ENCODE data around the gene PTPN14. TPM values are rescaled to one million over a fixed set of nuclear protein-coding genes. Genes with fewer than 3 reads are reported as not detected.

PTPN14 gene
- total RNA-seq, 1 experiment from 2014 or later: 37.5 TPM

DNA sequence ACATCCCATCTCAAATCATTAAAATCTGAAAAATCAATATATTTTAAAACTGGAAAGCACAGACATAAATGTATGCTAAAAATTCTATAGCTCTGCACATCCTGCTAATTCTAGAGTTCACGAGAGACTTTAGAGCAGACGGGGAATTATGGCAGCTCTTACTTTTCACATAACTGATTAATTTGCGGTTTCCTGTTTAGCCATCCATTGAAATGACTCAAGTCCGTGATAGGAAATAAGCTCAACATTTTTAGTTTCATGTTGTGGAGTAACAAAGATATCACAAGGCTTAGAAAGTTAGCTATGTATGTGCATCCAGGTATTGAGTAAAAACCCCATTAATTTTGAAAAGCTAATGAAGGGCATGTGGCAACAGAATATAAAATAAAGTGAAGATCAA, 147.2 kb downstream of the PTPN14 start:
- no peak overlapping the region for H3K4me3 ChIP-seq (replicated peaks in 1 of 2; ENCODE audit: low read depth in 1 of 2, low read length in 2 of 2)
- no TSS peak for BruUV-seq (replicated peaks)
- RAD21 ChIA-PET (ENCODE audit: low non-redundant PET in 1 of 2, low total read pairs in 2 of 2, uncharacterized antibody in 2 of 2, unreplicated experiment in 2 of 2): no interaction called here
- H4K20me1 ChIP-seq (ENCODE audit: insufficient read depth): no peaks in the 10 kb centered on the region
- peaks cover 24 to 34% of the 10 kb centered on the region in 2 experiments for H3K4me1 ChIP-seq (ENCODE audit: control insufficient read depth in 1 of 2, insufficient read depth in 2 of 2, low read length in 2 of 2)
- no peaks in the 10 kb centered on the region for H3K9me2 ChIP-seq (ENCODE audit: insufficient read depth)
- ATAC-seq (no peak), DNase-seq (ENCODE audit: low read depth, low spot score) (no peak)
- H3K36me3 ChIP-seq (ENCODE audit: control insufficient read depth in 1 of 2, insufficient read depth in 2 of 2, low read length in 2 of 2): peaks cover 0 to 8% of the 10 kb centered on the region in 2 experiments; a peak in 1 of 4 replicates
- H2AFZ ChIP-seq (ENCODE audit: low read depth, low read length, poor library complexity, severe bottlenecking): no peak overlapping the region
- CTCF ChIA-PET: no interaction called here
- H3K79me2 ChIP-seq (ENCODE audit: insufficient read depth, low read length): 0 out of 2 replicates have a peak, but pooled peaks cover 5% of the 10 kb centered on the region
- H3K4me2 ChIP-seq (ENCODE audit: low read length): peak overlapping the region; percentile 50
- H3K27me3 ChIP-seq (ENCODE audit: insufficient read depth, low read length): no peaks in the 10 kb centered on the region
- no peak overlapping the region for H3K9ac ChIP-seq (ENCODE audit: low read length)
- POLR2A ChIA-PET: interaction anchor here (1.5 kb wide), 1 partner anchor 9 kb away, joined by 3 read pairs; no protein-coding TSS in a partner anchor
- intact Hi-C loops (cut with micrococcal nuclease): no loop called here
- H3K9me3 ChIP-seq (ENCODE audit: control insufficient read depth in 1 of 2, insufficient read depth in 1 of 2, low read depth in 1 of 2, low read length in 2 of 2): no peaks in the 10 kb centered on the region
- peak overlapping the region; percentile 38; the same call in 1 of the 2 replicates for H3K27ac ChIP-seq (ENCODE audit: low read depth, low read length)
- no peak for TF ChIP-seq POLR2AphosphoS5 (IDR thresholded peaks at IDR 0.05; ENCODE audit: low read depth, low read length)
- no peak for TF ChIP-seq ZFX (IDR thresholded peaks at IDR 0.05)
- TF ChIP-seq, protein P1, sequence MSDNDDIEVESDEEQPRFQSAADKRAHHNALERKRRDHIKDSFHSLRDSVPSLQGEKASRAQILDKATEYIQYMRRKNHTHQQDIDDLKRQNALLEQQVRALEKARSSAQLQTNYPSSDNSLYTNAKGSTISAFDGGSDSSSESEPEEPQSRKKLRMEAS (IDR thresholded peaks at IDR 0.05): no peak
- no peak for TF ChIP-seq ELF1 (IDR thresholded peaks at IDR 0.05; ENCODE audit: borderline replicate concordance, low read depth)
- TF ChIP-seq, protein P2, sequence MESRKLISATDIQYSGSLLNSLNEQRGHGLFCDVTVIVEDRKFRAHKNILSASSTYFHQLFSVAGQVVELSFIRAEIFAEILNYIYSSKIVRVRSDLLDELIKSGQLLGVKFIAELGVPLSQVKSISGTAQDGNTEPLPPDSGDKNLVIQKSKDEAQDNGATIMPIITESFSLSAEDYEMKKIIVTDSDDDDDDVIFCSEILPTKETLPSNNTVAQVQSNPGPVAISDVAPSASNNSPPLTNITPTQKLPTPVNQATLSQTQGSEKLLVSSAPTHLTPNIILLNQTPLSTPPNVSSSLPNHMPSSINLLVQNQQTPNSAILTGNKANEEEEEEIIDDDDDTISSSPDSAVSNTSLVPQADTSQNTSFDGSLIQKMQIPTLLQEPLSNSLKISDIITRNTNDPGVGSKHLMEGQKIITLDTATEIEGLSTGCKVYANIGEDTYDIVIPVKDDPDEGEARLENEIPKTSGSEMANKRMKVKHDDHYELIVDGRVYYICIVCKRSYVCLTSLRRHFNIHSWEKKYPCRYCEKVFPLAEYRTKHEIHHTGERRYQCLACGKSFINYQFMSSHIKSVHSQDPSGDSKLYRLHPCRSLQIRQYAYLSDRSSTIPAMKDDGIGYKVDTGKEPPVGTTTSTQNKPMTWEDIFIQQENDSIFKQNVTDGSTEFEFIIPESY (IDR thresholded peaks at IDR 0.05; ENCODE audit: extremely low read depth, insufficient replicate concordance, low read length): no peak
- no peak for TF ChIP-seq EZH2phosphoT487 (IDR thresholded peaks at IDR 0.05; ENCODE audit: borderline replicate concordance)
- no peak for TF ChIP-seq EZH2 (IDR thresholded peaks at IDR 0.05)
- no peak for TF ChIP-seq SP1 (IDR thresholded peaks at IDR 0.05; ENCODE audit: low read depth)
- no peak for TF ChIP-seq YY1 (IDR thresholded peaks at IDR 0.05; ENCODE audit: extremely low read depth, insufficient replicate concordance, low read depth, low read length)
- TF ChIP-seq, protein P3, sequence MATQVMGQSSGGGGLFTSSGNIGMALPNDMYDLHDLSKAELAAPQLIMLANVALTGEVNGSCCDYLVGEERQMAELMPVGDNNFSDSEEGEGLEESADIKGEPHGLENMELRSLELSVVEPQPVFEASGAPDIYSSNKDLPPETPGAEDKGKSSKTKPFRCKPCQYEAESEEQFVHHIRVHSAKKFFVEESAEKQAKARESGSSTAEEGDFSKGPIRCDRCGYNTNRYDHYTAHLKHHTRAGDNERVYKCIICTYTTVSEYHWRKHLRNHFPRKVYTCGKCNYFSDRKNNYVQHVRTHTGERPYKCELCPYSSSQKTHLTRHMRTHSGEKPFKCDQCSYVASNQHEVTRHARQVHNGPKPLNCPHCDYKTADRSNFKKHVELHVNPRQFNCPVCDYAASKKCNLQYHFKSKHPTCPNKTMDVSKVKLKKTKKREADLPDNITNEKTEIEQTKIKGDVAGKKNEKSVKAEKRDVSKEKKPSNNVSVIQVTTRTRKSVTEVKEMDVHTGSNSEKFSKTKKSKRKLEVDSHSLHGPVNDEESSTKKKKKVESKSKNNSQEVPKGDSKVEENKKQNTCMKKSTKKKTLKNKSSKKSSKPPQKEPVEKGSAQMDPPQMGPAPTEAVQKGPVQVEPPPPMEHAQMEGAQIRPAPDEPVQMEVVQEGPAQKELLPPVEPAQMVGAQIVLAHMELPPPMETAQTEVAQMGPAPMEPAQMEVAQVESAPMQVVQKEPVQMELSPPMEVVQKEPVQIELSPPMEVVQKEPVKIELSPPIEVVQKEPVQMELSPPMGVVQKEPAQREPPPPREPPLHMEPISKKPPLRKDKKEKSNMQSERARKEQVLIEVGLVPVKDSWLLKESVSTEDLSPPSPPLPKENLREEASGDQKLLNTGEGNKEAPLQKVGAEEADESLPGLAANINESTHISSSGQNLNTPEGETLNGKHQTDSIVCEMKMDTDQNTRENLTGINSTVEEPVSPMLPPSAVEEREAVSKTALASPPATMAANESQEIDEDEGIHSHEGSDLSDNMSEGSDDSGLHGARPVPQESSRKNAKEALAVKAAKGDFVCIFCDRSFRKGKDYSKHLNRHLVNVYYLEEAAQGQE (IDR thresholded peaks at IDR 0.05; ENCODE audit: low read depth): no peak
- TF ChIP-seq SIN3A (IDR thresholded peaks at IDR 0.05; ENCODE audit: low read depth): no peak
- TF ChIP-seq SRF (IDR thresholded peaks at IDR 0.05; ENCODE audit: low read depth): no peak
- no peak for TF ChIP-seq EGR1 (IDR thresholded peaks at IDR 0.05; ENCODE audit: low read depth)
- TF ChIP-seq, protein P4, sequence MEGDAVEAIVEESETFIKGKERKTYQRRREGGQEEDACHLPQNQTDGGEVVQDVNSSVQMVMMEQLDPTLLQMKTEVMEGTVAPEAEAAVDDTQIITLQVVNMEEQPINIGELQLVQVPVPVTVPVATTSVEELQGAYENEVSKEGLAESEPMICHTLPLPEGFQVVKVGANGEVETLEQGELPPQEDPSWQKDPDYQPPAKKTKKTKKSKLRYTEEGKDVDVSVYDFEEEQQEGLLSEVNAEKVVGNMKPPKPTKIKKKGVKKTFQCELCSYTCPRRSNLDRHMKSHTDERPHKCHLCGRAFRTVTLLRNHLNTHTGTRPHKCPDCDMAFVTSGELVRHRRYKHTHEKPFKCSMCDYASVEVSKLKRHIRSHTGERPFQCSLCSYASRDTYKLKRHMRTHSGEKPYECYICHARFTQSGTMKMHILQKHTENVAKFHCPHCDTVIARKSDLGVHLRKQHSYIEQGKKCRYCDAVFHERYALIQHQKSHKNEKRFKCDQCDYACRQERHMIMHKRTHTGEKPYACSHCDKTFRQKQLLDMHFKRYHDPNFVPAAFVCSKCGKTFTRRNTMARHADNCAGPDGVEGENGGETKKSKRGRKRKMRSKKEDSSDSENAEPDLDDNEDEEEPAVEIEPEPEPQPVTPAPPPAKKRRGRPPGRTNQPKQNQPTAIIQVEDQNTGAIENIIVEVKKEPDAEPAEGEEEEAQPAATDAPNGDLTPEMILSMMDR (IDR thresholded peaks at IDR 0.05 in 2 of 3, conservative IDR thresholded peaks at IDR 0.05 in 1 of 3; ENCODE audit: borderline replicate concordance in 1 of 3, insufficient read depth in 1 of 3, low read depth in 2 of 3, low read length in 2 of 3): no peak
- no peak for TF ChIP-seq CEBPB (IDR thresholded peaks at IDR 0.05; ENCODE audit: low read depth)
- TF ChIP-seq, protein P5, sequence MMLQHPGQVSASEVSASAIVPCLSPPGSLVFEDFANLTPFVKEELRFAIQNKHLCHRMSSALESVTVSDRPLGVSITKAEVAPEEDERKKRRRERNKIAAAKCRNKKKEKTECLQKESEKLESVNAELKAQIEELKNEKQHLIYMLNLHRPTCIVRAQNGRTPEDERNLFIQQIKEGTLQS (IDR thresholded peaks at IDR 0.05): no peak
- no peak for TF ChIP-seq RAD21 (IDR thresholded peaks at IDR 0.05; ENCODE audit: low read depth)
- TF ChIP-seq CBX3 (IDR thresholded peaks at IDR 0.05; ENCODE audit: low read depth): no peak
- no peak for TF ChIP-seq POLR2A (IDR thresholded peaks at IDR 0.05; ENCODE audit: borderline replicate concordance, extremely low read depth, insufficient read depth, insufficient read length)
